HG03354 (cell line): ENCODE measurements around the gene NUP214.
"Not testable (repeated sequence)": the region's sequence is repeated elsewhere in the genome, so short reads cannot be mapped to it uniquely, and the experiment has no call there.

Experiments used
- ATAC-seq: cut with Tn5 transposase; IDR thresholded peaks from one replicate; pipeline ENCODE4 v1.9.1; 2021; ENCODE audit warnings: mild to moderate bottlenecking; ENCODE audit not compliant: unreplicated experiment, poor library complexity, severe bottlenecking

The NUP214 gene

DNA sequence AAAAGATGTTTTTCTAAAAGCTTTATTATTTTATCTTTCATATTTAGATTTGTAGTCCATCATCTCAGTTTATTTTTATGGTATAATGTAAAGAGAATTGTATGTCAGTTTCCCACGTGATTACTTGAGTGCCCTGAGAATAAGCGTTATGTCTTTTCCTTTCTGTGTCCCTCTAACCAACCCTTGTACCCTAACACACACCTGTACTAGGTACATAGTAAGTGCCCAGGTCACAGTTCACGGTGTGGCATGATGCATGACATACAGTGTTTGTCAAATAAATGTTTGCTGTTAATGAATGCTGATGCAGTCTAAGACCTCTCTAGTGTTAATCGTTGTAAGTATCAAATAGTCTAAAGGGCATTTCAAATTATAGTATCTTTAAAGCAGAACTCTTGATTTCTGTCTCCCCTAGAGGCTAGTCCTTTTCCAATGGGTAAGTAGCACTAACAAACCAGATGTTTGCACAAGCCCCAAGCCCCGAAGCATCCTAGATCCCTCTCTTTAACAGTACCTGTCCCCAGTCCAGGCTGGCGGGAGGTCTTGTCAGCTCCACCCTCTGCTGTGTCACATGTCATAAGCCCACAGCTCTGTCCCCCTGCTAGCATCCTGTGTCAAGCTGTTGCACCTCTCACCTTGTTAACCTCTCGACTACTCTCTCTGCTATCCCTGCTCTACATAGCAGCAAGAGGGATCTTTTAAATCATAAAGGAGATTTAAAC is 23.7 kb downstream of the NUP214 start:
- ATAC-seq: no peak

DNA sequence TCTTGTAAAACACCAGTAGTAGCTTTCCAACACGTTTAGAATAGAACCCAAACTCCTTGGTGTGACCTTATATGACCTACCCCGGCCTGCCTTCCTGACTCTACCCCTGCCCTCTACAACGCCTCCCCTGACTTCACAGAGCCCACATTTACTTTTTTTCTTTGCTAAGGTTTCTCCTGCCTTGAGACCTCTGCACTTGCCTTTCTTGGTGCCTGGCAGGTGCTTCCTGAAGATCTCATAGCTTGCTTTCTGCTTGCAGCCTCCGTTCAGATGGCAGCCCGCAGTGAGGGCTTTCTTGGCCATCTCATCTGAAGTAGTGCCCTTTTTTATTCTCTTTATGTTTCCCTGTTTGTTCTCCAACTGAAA is 24.3 kb downstream of the NUP214 start:
- ATAC-seq: no peak

DNA sequence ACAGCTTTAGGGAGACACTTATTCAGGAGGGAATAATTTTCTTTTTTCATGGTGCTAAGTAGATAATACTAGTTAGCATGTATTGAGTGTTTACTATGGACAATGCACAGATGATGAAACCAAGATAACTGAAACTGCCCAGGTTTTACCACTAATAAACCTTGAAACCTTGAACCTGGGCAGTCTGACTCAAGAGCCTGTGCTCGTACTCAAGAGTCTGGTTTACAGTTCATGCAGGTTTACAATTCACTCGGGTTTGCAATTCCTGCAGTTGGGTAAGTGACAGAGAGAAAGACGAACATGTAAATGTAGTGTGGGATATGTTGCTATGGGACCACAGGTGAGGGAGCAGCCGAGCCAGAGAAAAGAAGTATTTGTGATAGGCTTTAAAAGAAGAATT is 28.2 kb downstream of the NUP214 start:
- no peak for ATAC-seq

DNA sequence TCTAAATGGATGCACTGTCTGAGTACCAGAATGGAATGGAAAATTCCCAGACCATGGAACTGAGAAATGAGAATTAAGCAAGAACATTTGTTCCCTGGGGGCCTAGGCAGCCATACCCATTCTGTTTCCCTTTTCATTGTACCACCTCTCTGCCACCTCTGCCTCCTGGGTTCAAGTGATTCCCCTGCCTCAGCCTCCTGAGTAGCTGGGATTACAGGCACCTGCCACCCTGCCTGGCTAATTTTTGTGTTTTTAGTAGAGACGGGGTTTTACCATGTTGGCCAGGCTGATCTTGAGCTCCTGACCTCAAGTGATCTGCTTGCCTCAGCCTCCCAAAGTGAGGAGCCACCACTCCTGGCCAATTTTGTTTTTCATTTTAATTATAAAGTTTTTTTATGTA is 33.3 kb downstream of the NUP214 start:
- not testable (repeated sequence) for ATAC-seq

DNA sequence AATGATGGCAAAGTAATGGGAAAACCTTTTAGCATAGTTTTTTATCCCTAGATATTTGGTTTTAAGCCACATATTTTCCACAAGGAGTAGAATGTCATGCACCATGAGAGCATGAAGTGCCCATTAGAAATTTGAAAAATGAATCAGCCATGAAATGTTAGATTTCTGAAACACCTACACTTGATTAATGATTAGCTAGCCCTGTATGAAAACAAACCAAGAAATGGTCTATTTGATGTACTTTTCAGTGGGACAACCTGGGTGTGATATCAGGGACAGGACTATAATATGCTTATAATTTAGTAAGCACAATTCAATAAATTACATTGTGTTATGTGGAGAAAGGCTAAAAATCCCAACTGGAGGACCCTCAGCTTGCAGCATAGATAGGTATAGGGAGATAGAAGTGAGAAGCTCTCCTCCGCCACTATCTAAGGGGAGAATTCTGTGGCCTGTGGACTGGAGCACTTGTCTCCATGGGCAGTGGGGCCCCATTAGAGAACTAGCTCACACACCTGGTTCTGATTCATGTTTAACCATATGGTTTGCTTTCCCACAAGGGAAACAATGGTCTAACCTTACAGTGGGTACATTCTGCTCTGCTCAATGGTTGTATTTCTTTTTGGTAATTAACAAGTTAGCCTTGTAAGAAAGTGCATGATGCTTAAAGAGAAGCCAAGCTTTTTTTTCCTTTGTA is 35.2 kb downstream of the NUP214 start:
- ATAC-seq: no peak

DNA sequence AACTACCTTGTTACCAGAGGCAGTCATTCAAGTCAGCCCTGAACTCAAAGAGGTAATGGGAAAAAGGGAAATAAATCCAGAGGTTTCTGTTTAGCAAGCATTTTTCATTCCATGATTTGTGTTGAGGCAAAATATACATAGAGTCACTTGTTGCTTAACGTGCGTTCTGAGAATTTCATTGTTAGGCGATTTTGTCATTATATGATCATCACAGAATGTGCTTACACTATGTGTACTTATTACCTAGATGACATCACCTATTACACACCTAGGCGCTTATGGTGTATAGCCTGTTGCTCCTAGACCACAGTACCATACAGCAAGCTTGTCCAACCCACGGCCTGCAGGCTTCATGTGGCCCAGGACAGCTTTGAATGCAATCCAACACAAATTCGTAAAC is 36.2 kb downstream of the NUP214 start:
- no peak for ATAC-seq

DNA sequence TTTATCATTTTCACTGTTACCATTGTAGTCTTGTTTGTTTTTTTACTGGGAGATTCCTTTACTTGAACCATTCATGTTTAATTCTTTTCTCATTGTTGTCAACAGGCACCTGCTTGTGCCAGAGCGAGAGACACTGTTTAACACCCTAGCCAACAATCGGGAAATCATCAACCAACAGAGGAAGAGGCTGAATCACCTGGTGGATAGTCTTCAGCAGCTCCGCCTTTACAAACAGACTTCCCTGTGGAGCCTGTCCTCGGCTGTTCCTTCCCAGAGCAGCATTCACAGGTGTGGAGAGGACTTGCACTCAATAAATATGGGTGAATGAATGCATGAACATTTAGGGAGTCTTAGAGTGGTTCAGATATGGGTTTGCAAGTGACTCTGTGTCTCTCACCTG is 37.5 kb downstream of the NUP214 start:
- no peak for ATAC-seq

DNA sequence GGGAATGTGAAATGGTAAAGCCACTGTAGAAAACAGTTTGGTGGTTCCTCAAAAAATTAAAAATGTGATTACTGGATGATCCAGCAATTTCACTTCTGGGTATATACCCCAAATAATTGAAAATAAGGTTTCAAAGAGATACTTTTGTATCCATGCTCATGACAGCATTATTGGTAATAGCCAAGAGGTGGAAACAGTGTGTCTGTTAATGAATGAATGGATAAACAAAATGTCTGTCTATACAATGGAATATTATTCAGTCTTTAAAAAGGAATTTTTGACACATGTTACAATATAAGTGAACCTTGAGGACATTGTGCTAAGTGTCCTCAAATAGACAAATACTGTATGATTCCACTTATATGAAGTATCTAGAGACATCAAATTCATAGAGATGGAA is 40.1 kb downstream of the NUP214 start:
- ATAC-seq: no peak

DNA sequence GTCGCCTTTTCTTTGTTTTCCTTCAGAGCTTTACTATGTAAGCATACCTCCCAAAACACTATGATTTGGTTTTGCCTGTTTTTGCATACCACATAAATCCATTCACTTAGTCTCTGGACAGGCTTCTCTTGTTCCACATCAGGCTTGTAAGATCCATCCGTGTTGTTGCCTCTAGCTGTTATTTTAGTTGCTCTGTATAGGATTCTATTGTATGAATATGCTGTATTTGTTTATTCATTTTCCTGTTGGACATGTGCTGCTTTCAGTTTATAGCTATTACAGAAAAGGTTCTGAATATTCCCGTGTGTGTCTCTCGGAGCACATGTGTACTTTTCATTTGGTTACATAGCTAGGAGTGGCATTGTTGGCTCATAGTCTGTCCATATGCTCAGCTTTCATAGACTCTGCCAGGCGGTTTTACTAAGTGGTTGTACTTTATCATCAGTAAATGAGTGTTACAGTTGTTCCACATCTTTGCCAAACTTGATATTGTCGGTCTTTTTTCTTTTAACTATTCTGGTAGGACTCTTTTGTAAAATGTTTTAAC is 41.8 kb downstream of the NUP214 start:
- ATAC-seq: no peak

DNA sequence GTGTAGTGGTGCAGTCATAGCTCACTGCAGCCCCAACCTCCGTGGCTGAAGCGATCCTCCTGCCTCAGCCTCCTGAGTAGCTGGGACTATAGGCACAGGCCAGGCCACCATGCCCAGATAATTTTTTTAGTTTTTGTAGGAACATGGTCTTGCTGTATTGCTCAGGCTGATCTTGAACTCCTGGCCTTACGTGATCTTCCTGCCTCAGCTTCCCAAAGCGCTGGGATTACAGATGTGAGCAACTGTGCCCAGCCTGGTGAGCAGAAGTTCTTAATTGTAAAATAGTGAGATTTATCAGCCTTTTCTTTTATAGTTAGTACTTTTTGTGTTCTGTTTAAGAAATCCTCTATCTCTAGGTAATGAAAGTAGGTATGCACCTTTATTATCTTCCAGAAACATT is 42.5 kb downstream of the NUP214 start:
- no peak for ATAC-seq

DNA sequence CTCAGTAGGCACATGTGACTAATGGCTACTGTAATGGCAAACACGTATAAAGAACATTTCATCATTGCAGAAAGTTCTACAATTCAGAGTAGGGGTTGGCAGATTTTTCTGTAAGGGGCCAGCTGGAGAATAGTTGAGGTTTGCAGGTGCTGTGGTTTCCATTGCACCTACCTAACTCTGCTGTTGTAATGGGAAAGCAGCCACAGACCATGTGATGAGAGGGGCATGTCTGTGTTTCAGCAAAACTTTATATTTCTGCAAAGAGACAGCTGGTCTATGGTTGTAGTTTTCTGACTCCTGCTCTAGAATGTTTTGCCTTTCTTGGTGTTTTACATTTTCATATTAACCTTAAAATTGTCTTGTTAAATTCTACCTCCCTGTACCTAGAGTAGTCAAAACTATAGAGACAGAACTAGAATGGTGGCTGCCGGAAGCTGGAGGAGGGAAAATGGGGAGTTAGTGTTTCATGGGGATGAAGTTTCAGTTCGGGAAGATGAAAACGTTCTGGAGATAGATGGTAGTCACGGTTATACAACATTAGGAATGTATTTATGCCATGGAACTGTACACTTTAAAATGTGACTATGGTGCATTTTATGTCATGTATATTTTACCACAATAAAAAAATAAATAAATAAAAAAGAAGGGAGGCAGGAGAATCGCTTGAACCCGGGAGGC is 44.3 kb downstream of the NUP214 start:
- ATAC-seq: no peak

DNA sequence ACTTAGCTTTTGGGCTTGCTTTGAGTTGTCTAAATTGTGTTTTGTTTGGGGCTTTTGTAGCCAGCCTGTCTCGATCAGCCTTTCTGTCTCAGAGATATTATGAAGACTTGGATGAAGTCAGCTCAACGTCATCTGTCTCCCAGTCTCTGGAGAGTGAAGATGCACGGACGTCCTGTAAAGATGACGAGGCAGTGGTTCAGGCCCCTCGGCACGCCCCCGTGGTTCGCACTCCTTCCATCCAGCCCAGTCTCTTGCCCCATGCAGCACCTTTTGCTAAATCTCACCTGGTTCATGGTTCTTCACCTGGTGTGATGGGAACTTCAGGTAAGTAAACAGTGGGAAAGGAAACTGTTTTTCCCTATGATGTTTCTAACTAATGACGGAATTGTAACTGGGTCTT is 48.6 kb downstream of the NUP214 start:
- ATAC-seq: no peak

DNA sequence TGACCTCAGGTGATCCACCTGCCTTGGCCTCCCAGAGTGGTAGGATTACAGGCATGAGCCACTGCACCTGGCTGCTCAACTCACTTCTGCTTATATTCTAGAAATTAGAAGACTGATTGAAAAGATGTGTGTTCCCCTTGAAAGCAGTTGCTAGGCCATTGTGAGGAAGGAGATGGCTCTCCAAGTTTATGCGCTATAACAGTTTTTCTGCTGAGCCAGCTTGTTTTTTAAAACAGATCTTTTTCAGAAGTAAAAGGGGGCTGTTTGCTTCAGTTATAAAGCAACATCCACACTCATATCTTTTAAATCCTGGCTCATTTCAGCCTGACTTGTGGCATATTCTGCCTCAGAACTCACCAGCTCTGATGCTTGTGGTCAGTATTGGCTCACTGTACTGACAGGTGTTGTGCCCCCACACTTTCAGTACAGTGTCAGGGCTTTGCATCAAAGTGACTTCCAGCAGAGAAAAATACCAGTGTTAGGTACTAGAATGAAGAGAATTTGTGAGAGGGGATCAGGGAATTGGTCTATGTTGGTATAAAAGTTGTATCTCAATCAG is 49.4 kb downstream of the NUP214 start:
- ATAC-seq: no peak

DNA sequence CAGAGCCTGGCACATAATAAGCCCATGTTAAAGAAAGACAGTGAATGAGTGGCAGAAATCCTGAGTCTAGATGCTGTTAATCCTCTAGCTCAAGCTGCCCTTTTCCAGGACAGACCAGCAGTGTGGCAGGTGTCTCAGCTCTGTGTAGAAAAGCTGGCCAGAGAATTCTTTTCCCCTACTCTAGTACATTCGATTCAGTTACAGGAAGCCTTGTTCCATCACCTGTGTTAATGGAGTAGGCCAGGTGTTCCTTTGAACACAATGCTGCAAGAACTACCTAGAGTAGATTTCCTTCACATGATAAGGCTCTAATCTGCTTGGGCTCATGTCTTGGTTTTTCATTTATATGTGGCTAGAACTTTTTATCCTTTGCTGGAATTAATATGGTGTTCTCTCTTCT is 52.5 kb downstream of the NUP214 start:
- ATAC-seq: no peak

DNA sequence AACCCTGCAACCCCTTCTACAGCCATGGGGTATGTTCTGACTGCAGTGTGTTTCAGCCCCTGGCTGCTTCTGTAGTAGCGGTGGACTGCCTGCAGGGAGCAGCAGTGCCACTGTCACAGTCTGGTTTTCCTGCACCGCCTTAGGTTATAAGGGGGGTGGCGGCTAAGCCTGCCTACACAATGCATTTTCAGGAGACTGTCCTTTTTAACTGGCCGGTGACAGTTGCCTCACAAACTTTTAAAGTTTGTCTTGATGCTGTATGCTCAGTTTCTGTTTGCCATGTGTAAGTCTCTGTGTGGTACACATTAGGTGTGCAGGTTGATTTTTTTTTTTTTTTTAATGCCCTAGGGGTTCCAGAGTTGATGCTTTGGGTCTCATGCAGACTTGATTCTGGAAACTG is 53.0 kb downstream of the NUP214 start:
- ATAC-seq: peak; percentile 79

DNA sequence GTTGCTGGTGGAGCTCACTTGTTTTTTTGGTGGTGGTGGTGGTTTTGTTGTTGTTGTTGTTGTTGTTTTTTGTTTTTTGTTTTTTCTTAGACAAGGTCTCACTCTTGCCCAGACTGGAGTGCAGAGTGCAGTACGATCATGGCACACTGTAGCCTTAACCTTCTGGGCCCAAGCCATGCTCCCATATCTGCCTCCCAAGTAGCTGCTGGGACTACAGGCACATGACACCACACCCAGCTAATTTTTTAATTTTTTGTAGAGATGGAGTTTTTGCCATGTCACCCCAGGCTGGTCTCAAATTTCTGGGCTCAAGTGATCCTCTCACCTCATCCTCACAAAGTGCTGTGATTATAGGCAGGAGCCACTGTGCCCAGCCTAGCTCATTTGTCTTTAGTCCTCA is 53.5 kb downstream of the NUP214 start:
- no peak for ATAC-seq

DNA sequence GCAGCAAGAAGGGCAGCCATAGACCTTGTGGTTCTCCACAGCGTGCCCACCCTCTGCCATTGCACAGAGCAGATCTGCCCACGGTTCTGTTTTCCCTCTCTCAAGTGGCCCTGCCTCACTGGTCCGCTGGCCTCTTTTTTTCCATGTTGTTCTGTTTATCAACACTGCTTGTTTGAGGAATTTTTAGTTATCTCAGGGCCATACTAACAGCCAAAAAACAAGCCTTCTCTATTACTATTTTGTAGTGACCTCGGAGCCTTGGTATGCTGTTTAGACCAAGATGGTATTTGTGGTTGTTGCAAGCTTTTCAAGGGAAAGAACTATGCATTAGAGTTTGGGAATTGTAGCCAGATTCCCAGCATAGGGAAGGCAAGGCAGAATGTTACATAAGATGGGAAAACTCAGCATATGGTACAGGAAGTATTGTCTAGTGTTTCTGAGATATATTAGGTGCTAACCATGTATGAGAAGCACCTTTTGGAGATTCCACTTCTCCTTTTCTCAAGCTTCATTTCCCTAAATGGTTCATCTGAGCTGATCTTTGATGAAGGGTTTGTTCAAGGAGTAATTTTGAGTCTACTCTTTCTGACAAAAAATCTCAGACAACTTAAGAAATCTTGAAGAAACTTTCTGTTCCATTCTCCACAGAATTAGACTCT is 54.3 kb downstream of the NUP214 start:
- no peak for ATAC-seq

DNA sequence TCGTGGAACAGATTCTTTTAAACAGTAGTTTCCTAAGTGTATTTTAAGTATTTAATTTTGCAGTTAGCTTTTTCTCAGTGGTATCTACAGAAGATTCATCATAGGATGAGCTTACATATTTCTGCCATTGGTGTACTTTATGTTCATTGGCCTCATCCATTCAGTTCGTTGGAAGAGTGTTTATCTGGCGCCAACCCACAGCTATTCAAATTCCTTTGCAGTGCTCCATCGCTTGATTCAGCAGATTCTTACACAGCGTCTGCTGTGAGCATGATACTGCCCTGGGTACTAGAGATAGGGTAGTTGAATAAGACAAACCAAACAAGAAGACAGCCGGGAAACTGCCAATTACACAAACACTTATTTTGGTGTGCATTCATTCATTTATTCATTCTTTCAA is 55.1 kb downstream of the NUP214 start:
- ATAC-seq: no peak

DNA sequence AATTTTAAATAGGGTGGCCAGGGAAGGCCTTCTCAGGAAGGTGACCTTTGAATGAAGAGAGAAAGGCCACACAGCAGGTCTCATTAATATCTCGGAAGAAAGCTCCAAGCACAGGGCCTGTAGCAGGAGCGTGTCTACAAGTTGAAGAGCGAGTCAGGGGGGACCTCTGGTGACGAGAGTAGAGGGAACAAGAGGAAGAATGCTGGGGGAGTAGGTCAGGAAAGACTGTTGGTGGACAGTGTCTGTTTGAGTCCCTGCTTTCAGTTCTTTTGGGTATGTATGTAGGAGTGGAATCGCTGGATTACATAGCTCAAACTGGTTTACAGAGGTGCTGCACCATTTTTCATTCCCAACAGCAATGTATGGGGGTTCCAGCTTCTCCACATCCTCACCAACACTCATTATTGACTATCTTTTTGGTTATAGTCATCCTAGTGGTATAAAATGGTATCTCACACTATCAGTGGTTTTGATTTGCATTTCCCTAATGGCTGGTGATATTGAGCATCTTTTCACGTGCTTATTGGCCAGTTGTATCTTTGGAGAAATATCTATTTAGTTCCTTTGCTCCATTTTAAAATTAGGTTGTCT is 55.8 kb downstream of the NUP214 start:
- no peak for ATAC-seq

DNA sequence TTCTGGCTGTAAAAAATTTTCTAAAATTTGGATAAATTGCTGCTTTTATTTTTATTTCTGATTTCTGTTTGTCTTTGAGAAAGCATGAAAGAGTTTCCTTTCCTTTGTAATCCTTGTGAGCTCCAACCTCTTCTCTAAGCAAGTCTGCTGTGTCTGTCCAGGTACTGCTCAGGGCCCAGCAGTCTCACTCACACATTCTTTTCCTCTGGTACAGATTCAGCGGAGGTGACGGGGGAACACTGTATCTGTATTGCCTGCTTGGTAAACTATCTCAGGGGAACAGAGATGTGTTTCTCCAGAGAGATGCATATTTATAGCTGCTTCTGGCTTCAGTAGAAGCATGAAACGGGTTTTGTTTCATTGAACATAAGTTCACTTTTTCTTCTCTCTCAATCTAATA is 60.5 kb downstream of the NUP214 start:
- ATAC-seq: no peak
